GM19043 (cell line): Measurements from ENCODE around the gene PRDM15.
"Not testable (repeated sequence)": the region's sequence is repeated elsewhere in the genome, so short reads cannot be mapped to it uniquely, and the experiment has no call there.

Source experiments
- ATAC-seq: cut with Tn5 transposase; IDR thresholded peaks from one replicate; pipeline ENCODE4 v1.9.1; 2021; ENCODE audit warnings: low read depth; ENCODE audit not compliant: unreplicated experiment

PRDM15 gene

DNA sequence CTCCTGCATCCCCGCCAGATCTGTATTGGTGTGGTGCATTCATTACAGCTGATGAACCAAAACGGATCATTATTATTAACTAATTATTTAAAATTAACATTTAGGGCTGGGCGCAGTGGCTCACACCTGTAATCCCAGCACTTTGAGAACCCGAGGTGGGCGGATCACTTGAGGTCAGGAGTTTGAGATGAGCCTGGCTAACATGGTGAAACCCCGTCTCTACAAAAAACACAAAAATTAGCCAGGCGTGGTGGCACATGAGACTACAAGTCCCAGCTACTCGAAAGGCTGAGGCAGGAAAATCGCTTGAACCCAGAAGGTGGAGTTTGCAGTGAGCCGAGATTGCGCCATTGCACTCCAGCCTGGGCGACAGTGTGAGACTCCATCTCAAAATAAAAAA, 93.9 kb downstream of the PRDM15 start:
- not testable (repeated sequence) for ATAC-seq

DNA sequence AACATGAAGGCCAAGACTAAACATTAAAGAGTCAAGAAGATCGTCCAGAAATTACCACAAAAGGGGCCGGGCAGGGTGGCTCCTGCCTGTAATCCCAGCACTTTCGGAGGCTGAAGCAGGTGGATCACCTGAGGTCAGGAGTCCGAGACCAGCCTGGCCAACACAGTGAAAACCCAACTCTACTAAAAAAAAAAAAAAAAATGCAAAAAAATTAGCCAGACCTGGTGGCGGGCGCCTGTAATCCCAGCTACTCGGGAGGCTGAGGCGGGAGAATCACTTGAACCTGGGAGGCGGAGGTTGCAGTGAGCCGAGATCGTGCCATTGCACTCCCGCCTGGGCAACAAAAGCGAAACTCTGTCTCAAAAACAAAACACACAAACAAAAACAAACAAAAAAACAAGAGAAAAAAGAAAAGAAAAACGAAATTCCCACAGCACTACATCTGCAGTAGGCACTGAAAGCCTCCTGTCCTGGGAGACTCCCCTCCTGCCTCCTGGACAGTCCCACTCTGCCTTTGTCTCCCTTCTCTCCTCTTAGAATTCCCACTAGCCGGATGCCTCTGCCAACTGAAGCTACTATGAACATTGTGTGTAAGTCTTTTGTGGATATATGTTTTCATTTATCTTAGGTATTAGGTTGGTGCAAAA, 94.6 kb downstream of the PRDM15 start:
- ATAC-seq = no peak

DNA sequence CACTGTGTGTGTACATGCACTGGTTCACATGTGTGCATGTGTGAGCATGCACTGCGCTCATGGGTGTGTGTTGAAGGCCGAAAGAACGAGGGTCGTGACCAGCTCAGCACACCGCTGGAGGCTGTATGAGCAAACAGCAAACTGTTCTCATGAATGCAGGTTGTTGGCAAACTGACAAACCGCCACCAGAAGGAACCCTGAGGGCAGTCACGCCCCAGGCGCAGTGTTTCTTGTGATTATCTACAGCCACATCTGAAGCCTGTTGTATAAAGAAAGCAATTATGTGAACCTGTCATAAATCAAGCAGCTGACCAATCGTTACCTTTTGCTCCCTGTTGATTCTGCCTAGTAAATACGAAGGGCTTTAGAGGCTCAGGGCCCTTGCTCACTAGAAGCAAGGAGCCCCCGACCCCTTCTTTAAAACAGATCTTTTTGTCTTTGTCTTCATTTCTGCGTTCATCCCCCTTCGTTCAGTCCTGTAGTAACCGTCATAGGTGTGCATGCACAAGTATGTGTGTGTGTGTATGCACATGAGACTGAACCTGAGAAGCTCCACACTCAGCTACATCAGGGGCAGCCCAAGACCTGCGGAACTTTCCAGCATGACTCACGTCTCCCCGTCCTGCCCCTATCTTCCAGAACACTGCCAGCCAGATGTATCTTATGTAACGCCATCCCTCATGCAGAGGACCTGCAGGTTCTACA, 95.5 kb downstream of the PRDM15 start:
- ATAC-seq = no peak

DNA sequence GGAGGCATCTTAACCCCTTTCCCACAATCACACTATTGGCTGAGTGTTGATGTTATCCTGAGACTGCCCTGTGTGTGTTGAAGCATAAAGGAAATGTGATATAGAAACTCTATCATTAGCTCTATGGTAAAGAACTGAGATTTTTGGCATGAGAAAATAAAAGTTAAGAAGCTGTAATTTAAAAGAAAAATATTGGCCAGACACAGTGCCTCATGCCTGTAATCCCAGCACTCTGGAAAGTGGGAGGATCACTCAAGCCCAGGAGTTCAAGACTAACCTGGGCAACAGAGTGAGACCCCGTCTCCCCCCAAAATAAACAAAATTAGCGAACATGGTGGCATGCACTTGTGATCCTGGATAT, 98.1 kb downstream of the PRDM15 start:
- ATAC-seq = no peak

DNA sequence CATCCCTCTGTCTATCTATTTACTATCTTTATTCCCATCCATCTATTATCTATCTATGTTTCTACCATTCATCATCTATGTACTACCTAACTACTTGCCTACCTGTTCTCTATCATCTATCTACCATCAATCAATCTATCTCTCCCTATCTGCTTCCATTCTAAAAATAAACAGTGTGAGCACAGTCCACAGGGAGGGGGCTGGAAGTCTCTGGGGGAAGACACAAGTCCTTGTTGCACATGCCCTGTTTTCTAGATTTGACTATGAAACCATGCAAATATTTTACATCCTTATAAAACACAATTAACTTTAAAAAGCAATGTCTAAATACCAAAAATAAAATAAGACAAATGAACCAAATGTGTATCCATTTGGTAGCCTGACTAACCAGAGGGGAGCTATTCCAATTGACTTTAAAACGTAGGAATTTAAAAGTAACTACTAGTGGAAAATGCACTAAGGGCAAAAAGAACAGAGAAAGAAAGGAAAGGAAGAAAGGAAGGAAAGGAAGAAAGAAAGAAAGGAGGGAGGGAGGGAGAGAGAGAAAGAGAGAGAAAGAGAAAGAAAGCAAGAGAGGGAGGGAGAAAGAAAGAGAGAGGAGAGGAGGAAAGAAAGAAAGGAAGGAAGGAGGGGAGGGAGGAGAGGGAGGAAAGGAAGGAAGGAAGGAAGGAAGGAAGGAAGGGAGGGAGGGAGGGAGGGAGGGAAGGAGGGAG, 98.7 kb downstream of the PRDM15 start:
- no peak for ATAC-seq

DNA sequence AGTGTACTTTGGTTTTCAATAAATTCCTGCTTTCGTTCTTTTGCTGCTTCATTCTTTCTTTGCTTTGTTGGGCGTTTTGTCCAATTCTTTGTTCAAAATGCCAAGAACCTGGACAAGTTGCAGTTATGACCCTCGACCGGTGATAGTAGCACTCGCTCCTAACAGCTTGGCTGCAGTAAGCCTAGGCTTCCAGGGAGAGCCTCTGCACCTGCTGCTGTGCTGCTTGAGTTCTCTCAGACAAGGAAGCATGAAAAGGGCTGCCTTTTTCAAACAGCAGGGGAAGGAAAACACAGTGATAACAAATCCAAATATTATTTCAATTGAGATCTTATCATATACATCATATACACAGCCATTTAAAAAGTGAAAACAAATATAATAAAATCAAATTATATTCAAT, 99.5 kb downstream of the PRDM15 start:
- no peak for ATAC-seq

DNA sequence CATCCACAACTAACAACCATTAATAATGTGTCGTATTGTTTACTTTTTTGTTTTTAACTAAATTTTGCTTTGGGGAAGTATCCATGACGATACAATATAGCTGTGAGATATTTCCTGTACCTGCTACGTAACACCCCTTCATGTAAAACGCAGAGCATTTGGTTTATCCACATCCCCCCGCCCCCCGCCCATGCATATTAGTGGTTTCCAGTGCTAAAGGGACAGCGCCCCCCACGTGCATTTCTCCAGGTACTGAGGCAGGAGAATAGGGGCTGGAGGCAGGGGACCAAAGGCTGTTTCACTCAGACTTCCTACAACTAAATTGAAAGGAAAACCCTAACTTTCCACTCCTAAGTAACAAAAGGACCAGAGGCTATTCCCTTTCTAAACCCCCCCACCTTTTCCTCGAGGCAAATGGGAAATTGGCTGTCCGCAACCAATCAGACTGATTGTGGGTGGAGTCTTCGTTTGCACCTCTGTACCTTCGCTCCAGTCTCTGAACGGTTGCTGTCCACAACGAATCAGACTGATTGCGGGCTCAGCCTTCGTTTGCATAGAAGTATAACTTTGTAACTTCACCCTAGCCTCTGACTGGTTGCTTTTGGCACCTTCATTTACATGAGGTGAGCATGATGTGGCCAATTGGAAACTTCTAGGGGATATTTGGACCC, 100.1 kb downstream of the PRDM15 start:
- no peak for ATAC-seq

DNA sequence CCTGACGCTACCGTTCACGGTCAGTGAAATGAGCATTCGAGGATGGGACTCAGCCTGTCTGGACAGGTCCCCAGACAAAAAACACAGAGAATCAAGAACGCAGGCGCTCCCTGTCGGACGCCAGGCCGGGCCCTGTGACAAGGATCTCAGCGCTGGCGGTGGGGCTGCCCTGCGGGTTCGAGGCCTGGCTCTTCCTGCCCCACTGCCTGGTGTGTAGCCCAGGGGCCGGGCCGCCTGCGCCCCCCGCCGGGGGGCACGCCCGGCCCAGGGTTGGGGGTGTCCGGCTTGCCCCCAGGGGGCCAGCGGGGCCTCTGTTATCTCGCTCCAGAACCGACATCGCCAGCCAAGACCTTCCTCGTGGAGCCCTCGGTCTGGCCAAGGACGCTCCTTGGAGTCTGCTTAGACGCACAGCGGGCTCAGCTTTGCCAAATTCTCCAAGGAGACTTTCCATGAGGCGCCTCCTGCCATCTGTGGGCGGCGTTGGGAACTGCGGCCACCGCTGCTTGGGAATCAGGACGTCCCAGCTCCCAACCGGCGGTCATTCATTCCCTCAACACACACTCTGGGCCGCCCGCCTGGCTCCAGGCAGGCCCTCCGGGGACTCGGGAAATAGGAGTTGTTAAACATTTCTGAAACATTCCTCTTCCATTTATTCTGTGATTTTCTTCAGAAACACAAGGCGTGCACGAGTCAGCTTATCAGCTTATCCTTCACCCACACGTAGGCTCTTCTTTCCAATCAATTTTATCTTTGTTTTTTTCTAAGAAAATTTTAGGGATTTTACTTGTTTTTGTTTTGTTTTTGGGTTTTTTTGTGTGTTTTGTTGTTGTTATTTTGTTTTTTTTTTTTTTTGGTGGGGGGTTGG, 101.0 kb downstream of the PRDM15 start:
- ATAC-seq = no peak

DNA sequence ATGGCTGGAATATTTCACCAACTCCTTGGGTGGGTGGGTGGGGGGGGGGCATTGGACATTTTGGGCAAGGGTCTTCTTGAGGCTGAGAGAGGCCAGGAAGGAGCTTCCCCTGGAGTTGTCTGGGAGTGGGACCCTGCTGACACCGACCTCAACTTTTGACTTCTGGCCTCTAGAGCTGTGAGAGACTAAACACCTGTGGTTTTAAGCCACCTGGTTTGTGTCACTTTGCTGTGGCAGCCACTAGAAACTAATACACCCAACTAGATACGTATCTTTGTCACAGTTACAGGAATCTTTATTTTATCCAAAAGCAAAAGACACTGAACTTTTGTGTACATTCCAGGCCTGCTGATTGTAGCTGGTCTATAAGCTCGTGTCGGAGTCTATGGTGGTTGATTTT, 102.4 kb downstream of the PRDM15 start:
- ATAC-seq = no peak

DNA sequence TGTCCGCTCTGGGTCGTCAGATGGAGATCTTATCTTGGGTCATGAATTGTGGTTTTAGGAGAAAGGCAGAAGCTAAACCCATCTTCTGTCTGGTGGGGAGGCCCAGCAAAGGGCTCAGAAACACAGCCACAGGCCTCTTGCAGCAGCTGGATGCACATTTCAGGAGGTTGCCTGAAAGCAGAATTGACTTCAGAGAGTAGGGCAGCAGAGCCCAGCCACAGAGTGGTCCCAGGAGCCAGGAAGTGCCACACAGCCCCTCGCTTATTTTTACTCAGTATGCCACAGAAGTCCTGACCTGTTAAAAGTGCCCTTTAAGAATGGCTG, 104.0 kb downstream of the PRDM15 start:
- no peak for ATAC-seq

DNA sequence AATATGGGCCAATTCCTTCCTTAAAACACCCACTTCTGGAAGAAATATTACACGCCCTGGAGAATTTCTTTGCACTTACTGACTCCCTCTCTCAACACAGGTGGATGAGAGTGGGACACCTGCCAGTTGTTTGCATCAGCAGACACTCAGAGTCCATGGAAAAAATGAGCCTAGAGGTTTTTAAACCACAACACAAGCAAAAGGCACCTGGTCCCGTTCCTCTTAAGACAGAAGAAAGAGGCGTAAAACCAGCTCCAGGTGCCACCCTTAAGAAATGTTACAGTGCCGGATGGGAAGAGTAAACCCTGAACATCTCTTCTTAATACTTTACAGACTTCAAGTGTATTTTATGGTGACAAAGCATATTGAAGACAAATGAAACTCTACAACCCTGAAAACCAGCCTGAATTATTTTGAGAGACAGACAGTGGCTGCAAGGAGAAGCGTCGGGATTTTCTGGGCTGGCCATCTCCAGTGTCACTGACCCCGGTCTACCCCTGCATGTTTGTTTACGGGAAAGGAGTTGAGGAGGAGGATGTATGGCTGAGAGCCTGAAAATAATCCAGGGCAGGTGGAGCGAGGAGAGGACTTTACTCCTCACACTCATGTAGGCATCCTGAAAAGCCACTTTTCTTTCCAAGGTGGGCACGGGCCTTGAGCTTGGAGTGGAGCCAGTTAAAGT, 104.5 kb downstream of the PRDM15 start:
- no peak for ATAC-seq

DNA sequence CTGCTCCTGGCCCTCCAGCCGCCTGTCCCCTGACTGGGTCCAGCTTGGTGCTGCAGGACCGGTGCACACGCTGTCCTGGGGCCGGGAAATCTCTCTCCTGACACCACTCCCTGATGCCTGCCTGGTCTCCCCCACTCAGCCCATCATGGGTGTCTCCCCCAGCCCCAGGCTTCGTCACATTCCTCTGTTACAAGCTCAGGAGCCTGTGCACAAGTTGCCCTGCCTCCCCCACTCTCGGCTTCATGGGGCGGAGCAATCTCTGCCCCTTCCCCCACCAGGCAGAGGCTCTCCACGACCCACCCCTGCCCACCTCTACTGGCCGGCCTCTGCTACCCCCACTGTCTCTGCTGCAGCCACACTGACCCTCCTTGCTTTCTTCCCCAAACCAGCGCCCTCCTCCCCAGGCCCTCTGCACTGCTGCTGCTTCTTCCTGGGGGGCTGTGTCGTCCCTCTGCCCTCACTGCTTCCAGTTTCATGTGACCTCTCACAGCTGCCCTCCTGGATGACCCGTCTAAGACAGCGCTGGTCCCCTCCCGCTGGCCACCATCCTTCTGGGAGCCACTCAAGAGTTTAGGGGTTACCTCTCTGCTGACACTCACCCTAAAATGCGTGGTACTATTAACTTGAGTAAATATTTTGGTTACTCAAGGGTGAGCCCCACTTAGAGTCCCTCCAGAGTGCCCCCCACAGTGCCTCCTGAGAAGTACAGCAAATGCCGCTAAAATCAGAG, 106.6 kb downstream of the PRDM15 start:
- no peak for ATAC-seq

DNA sequence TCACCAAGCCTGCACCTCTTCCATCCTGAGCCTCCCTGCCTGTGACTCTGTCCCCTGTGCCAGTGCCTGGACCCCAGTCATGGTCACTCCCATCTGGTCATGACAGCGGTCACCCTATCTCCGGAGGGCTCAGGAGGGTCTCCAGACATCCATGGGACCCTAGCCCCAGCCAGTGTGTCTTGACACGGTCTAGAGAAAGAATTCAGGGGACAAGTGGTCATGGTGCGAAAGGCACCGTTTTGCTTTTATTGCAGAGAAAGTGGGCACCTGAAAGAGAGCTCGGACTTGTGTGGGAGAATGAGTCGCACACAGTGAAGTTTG, 107.6 kb downstream of the PRDM15 start:
- no peak for ATAC-seq

DNA sequence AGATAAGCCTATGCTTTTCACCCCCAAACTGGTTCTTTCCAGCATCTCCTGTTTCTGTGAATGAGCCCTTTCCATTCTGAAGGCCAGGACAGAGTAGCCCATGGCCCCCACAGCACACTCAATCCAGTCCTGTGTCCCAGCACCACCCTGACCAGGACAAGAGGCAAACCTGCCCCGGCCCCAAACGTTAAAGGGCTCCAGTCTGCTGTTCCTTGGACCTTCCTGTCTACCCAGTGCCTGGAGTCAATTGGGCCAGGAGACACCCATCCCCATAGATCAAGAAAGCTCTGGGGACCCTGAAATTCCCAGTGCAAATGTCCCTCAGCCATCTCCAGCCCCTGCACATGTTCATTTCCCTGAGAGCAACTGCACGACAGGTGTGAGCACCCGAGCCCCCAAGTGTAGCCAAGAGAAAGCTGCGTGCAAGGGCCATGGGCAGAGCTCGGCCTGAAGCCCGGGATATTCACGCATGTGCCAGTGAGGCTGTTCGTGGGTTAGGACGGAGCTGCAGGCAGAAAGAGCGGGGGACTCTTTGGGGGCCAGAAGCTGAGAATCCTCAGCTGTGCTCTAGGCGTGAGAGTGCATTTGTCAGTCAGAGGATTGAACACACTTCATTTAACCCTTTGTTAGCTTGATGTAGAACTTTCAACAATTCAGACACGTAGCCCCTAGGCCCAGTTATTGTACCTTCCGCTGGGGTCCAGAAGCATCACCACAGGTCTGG, 108.1 kb downstream of the PRDM15 start:
- ATAC-seq = no peak

DNA sequence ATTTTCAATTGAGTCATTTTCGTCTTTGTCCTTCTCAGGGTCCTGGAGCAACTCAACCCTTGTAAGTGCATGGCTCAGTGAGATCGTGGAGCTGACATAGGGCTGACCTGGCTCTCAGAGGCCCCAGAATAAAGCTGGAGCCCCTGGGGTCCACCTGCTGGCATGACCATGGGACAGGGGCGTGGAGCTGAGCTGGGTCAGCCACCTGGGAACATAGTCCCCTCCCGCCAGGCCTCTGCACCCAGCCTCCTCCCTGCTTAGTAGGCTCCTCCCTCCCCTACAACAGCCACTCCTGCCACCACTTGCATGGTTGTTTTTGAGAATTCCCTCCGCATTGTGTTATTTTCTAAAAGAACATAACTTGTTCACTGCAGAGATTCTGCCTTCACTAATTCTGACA, 109.2 kb downstream of the PRDM15 start:
- ATAC-seq = no peak

DNA sequence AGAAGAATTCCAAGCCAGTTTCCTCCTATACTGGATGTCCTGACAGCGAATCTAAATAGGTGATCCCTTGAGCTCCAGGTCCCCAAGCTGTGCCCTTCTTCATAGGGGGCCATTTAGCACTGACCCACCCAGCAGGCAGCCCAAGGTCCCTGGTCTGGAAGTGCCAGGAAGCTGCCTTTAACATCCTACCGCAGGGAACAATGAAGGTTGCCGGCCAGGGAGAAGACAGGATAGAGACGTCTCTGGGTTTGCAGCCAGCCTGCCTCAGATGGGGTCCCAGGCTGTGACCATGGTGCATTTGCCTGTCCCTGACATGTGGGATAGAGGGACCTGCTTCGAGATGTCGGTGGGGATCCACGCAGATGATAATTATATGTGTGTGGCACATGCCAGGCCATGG, 109.6 kb downstream of the PRDM15 start:
- no peak for ATAC-seq

DNA sequence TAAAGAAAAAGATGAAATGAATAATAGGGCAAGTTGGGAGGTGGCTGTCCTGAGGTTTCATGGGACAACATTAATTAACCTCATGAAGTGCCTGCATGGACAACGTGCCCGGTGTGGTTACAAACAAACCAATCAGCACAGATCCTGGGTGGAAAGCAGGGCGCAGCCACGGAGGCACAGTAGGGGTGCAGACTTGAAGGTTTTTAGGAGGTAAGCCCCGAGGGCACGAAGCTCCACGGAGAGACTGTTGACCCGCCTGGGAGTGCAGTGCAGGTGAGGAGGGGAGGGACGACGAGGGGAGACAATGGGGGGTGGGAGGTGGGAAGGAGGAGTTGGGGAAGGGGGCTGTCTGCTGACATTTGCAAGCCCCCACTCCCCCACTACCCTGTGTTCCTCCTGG, 110.0 kb downstream of the PRDM15 start:
- no peak for ATAC-seq

DNA sequence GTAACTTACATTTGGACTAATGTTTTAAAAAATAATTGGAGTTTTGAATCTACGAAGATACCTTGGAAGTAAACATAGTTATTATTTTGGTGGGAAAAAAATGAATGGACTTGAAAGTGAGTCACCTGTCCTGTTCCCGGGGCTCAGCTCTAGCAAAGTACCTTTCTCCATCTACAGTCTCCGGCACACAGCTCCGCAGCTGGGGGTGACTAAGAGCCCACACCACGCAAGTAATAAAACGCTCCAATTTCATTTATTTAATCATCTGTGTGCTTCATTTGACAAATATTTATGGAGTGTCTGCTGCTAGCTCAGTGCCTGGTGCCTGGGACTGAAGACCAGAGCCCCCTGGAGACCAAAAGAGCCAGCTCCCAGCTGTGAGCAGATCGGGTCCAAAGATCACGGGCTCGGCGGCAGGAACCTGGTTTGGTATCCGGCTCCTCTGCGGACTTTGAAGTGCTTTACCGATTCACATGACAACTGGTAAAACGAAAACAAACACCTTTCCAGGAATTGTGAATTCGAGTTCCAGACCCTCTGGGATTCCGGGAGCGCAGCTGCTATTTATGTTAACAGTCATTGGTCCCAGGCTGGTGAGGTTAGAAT, 110.6 kb downstream of the PRDM15 start:
- ATAC-seq = no peak
